NCI-H748 (cell line): ENCODE measurements around the gene DCUN1D4.
"Not testable (repeated sequence)": the region's sequence is repeated elsewhere in the genome, so short reads cannot be mapped to it uniquely, and the experiment has no call there.

Source experiments
- DNase-seq: peaks from one replicate; lab custom pipeline; 2025; ENCODE audit not compliant: unreplicated experiment; lab: John Stamatoyannopoulos, UW

Gene DCUN1D4

GRCh38 chr4:51893402-51893801 is 50.4 kb downstream of the DCUN1D4 start:
- not testable (repeated sequence) for DNase-seq

- DNase-seq: no peak
Measured at GRCh38 chr4:51894059-51894645, 51.2 kb downstream of the DCUN1D4 start.

GRCh38 chr4:51895158-51895557 is 52.2 kb downstream of the DCUN1D4 start:
- no peak for DNase-seq

GRCh38 chr4:51895816-51896408 is 53.0 kb downstream of the DCUN1D4 start:
- DNase-seq: peak; percentile 47

GRCh38 chr4:51901363-51901762 is 58.4 kb downstream of the DCUN1D4 start:
- DNase-seq: no peak

- DNase-seq: no peak
Measured at GRCh38 chr4:51906167-51906958, 63.4 kb downstream of the DCUN1D4 start.

- DNase-seq: no peak
Measured at GRCh38 chr4:51907006-51907669, 64.2 kb downstream of the DCUN1D4 start.

GRCh38 chr4:51909236-51909703 is 66.3 kb downstream of the DCUN1D4 start:
- DNase-seq: no peak

GRCh38 chr4:51918251-51918650 is 75.3 kb downstream of the DCUN1D4 start:
- no peak for DNase-seq

- DNase-seq: no peak
Measured at GRCh38 chr4:51923343-51923742, 80.4 kb downstream of the DCUN1D4 start.

- no peak for DNase-seq
Measured at GRCh38 chr4:51925307-51925706, 82.4 kb downstream of the DCUN1D4 start.

GRCh38 chr4:51930557-51930956 is 87.6 kb downstream of the DCUN1D4 start:
- no peak for DNase-seq

GRCh38 chr4:51931461-51931860 is 88.5 kb downstream of the DCUN1D4 start:
- no peak for DNase-seq

GRCh38 chr4:51932261-51932660 is 89.3 kb downstream of the DCUN1D4 start:
- DNase-seq: no peak

GRCh38 chr4:51932684-51933083 is 89.7 kb downstream of the DCUN1D4 start:
- DNase-seq: no peak

GRCh38 chr4:51940460-51940859 is 97.5 kb downstream of the DCUN1D4 start:
- DNase-seq: not testable (repeated sequence)

GRCh38 chr4:51942108-51942832 is 99.3 kb downstream of the DCUN1D4 start:
- no peak for DNase-seq

GRCh38 chr4:51942833-51943215 is 99.9 kb downstream of the DCUN1D4 start:
- no peak for DNase-seq

- no peak for DNase-seq
Measured at GRCh38 chr4:51943221-51943620, 100.3 kb downstream of the DCUN1D4 start.

GRCh38 chr4:51958199-51958968 is 115.4 kb downstream of the DCUN1D4 start:
- DNase-seq: no peak
